ENCODE results near the gene SCN5A.

SCN5A gene

GRCh38 chr3:38536671-38537070 lies 112.8 kb downstream of the SCN5A start:
- in situ Hi-C loops (cut with MboI; ENCODE audit: low sequenced_read_pairs, unreplicated experiment): no loop called here
- TF ChIP-seq CTCF (IDR thresholded peaks at IDR 0.05; ENCODE audit: borderline replicate concordance, control extremely low read depth, extremely low read depth, insufficient read depth, missing control alignments): no peak
- DNase-seq (ENCODE audit: low spot score): no peak

GRCh38 chr3:38534604-38535003 lies 114.9 kb downstream of the SCN5A start:
- no peak for DNase-seq (ENCODE audit: low spot score)
- in situ Hi-C loops (cut with MboI; ENCODE audit: low sequenced_read_pairs, unreplicated experiment): no loop called here
- TF ChIP-seq CTCF (IDR thresholded peaks at IDR 0.05; ENCODE audit: borderline replicate concordance, control extremely low read depth, extremely low read depth, insufficient read depth, missing control alignments): no peak

GRCh38 chr3:38534180-38534579 lies 115.3 kb downstream of the SCN5A start:
- TF ChIP-seq CTCF (IDR thresholded peaks at IDR 0.05; ENCODE audit: borderline replicate concordance, control extremely low read depth, extremely low read depth, insufficient read depth, missing control alignments): no peak
- in situ Hi-C loops (cut with MboI; ENCODE audit: low sequenced_read_pairs, unreplicated experiment): no loop called here
- no peak for DNase-seq (ENCODE audit: low spot score)

GRCh38 chr3:38533285-38533976 lies 116.1 kb downstream of the SCN5A start:
- TF ChIP-seq CTCF (IDR thresholded peaks at IDR 0.05; ENCODE audit: borderline replicate concordance, control extremely low read depth, extremely low read depth, insufficient read depth, missing control alignments): no peak
- DNase-seq (ENCODE audit: low spot score): no peak
- in situ Hi-C loops (cut with MboI; ENCODE audit: low sequenced_read_pairs, unreplicated experiment): no loop called here

GRCh38 chr3:38532529-38532928 lies 117.0 kb downstream of the SCN5A start:
- no peak for DNase-seq (ENCODE audit: low spot score)
- TF ChIP-seq CTCF (IDR thresholded peaks at IDR 0.05; ENCODE audit: borderline replicate concordance, control extremely low read depth, extremely low read depth, insufficient read depth, missing control alignments): no peak
- in situ Hi-C loops (cut with MboI; ENCODE audit: low sequenced_read_pairs, unreplicated experiment): no loop called here

GRCh38 chr3:38528457-38528856 lies 121.0 kb downstream of the SCN5A start:
- no peak for TF ChIP-seq CTCF (IDR thresholded peaks at IDR 0.05; ENCODE audit: borderline replicate concordance, control extremely low read depth, extremely low read depth, insufficient read depth, missing control alignments)
- in situ Hi-C loops (cut with MboI; ENCODE audit: low sequenced_read_pairs, unreplicated experiment): no loop called here

More at GRCh38 chr3:38528457-38528856, 121.0 kb downstream of the SCN5A start:
- no peak for DNase-seq (ENCODE audit: low spot score)

All from GM13976 (cell line).